Hematopoietic multipotent progenitor cell (in vitro differentiated cells): ENCODE results near the gene TNFSF13B. TPM values are rescaled to one million over a fixed set of nuclear protein-coding genes. Genes with fewer than 3 reads are reported as not detected.
"Not testable (repeated sequence)": the region's sequence is repeated elsewhere in the genome, so short reads cannot be mapped to it uniquely, and the experiment has no call there.

Experiments
- DNase-seq, 3 donors: peaks; one replicate each; pipeline ENCODE4 v3.0.0-alpha.2; 2011 to 2015; ENCODE audit warnings: low read depth in 2 of 3, low spot score in 2 of 3
- total RNA-seq: library from RNA; depleted of rRNA; stranded (reverse); fragments of >200 nt; gene quantifications from one replicate; pipeline ENCODE4 v1.2.3, GENCODE V29; 2012

TNFSF13B gene
- total RNA-seq, 1 donor, result 27.5 TPM

GRCh38 chr13:108278466-108278865, 8.9 kb downstream of the TNFSF13B start:
- DNase-seq, result no peak

- DNase-seq, result no peak
These were observed 12.4 kb downstream of the TNFSF13B start for GRCh38 chr13:108281901-108282300.

GRCh38 chr13:108283110-108283509, 13.6 kb downstream of the TNFSF13B start:
- DNase-seq, result no peak

GRCh38 chr13:108288741-108289140, 19.2 kb downstream of the TNFSF13B start:
- no peak for DNase-seq

- DNase-seq, result no peak
These were observed 20.3 kb downstream of the TNFSF13B start for GRCh38 chr13:108289819-108290218.

GRCh38 chr13:108297114-108297513, 27.6 kb downstream of the TNFSF13B start:
- no peak for DNase-seq

GRCh38 chr13:108302279-108302678, 32.8 kb downstream of the TNFSF13B start:
- DNase-seq, result no peak

GRCh38 chr13:108304170-108305016, 34.9 kb downstream of the TNFSF13B start:
- DNase-seq, result no peak

GRCh38 chr13:108305655-108306054, 36.1 kb downstream of the TNFSF13B start:
- no peak for DNase-seq

GRCh38 chr13:108306860-108307259, 37.3 kb downstream of the TNFSF13B start:
- DNase-seq, result no peak

GRCh38 chr13:108311596-108311995, 42.1 kb downstream of the TNFSF13B start:
- DNase-seq, result not testable (repeated sequence)

- no peak for DNase-seq
These were observed 43.9 kb downstream of the TNFSF13B start for GRCh38 chr13:108313382-108313781.

- peak in 1 of 3 donors; percentile 11 for DNase-seq
These were observed 45.8 kb downstream of the TNFSF13B start for GRCh38 chr13:108315273-108315672.

GRCh38 chr13:108315991-108316390, 46.5 kb downstream of the TNFSF13B start:
- DNase-seq, result no peak

GRCh38 chr13:108316413-108316812, 46.9 kb downstream of the TNFSF13B start:
- no peak for DNase-seq

- DNase-seq, result peak in 2 of 3 donors; percentile 27 to 77
These were observed 52.8 kb downstream of the TNFSF13B start for GRCh38 chr13:108322206-108322824.

GRCh38 chr13:108323031-108323430, 53.5 kb downstream of the TNFSF13B start:
- no peak for DNase-seq

GRCh38 chr13:108325863-108326262, 56.3 kb downstream of the TNFSF13B start:
- DNase-seq, result no peak

- DNase-seq, result peak in 2 of 3 donors; percentile 25 to 62
These were observed 56.8 kb downstream of the TNFSF13B start for GRCh38 chr13:108326309-108326708.

GRCh38 chr13:108328848-108329247, 59.3 kb downstream of the TNFSF13B start:
- no peak for DNase-seq

- no peak for DNase-seq
These were observed 63.3 kb downstream of the TNFSF13B start for GRCh38 chr13:108332791-108333190.
